Neural progenitor cell (in vitro differentiated cells): ENCODE results near the gene PCDH15.

Experiments
- EZH2 ChIP-seq: fragments of 200-600 bp; sonication (generic); IDR thresholded peaks from 2 replicates; pipeline ENCODE4 v1.6.1; 2017; ENCODE audit warnings: antibody characterized with exemption, mild to moderate bottlenecking, moderate library complexity
- EZH2phosphoT487 ChIP-seq: fragments of 200-600 bp; sonication (generic); IDR thresholded peaks from 2 replicates; pipeline ENCODE4 v1.6.1; 2017; ENCODE audit warnings: antibody characterized with exemption

DNA sequence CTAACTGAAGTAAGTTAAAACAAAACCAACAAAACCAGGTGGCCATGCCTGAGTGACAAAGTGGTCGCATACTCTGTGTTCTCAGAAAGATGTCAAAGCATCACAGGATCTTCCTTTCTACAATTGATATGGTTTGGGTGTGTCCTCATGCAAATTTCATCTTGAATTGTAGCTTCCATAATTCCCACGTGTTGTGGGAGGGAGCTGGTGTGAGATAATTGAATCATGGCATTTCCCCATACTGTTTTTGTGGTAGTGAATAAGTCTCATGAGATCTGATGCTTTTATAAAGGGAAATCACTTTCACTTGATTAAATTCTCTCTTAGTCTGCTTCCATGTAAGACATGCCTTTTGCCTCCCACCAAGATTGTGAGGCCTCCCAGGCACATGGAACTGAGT is 465.7 kb downstream of the PCDH15 start:
- TF ChIP-seq EZH2phosphoT487: no peak
- TF ChIP-seq EZH2: no peak
